Liver (tissue), 9 donors: ENCODE results near the gene KCNQ1. TPM values are rescaled to one million over a fixed set of nuclear protein-coding genes. Genes with fewer than 3 reads are reported as not detected.

Experiments
- DNase-seq: peaks from one replicate; pipeline ENCODE4 v3.0.0-alpha.2; 2017; ENCODE audit warnings: low spot score
- H3K27ac ChIP-seq, 2 donors: one replicate each; pipeline ENCODE4 v1.7.0; 2013; ENCODE audit warnings: inconsistent platforms in 2 of 2, low read length in 2 of 2, control low read depth in 1 of 2, low read depth in 1 of 2, mild to moderate bottlenecking in 1 of 2
- H3K27me3 ChIP-seq, 4 donors: one replicate each; pipeline versions ENCODE4 v1.6.1 to v1.7.0; 2013; ENCODE audit warnings: low read length in 3 of 4, inconsistent platforms in 1 of 4, mild to moderate bottlenecking in 1 of 4, moderate library complexity in 1 of 4; ENCODE audit not compliant: control insufficient read depth in 4 of 4, insufficient read depth in 4 of 4
- H3K36me3 ChIP-seq, 4 donors: one replicate each; pipeline versions ENCODE4 v1.6.1 to v1.7.0; 2013; ENCODE audit warnings: low read length in 3 of 4, mild to moderate bottlenecking in 3 of 4, low read depth in 1 of 4, moderate library complexity in 1 of 4; ENCODE audit not compliant: control insufficient read depth in 4 of 4, insufficient read depth in 3 of 4
- H3K4me1 ChIP-seq, 4 donors: one replicate each; pipeline versions ENCODE4 v1.6.1 to v1.7.0; 2013; ENCODE audit warnings: low read length in 3 of 4, mild to moderate bottlenecking in 3 of 4, moderate library complexity in 1 of 4; ENCODE audit not compliant: control insufficient read depth in 4 of 4, insufficient read depth in 4 of 4
- H3K4me3 ChIP-seq, 3 donors: one replicate each; pipeline versions ENCODE4 v1.6.1 to v1.7.0; 2013; ENCODE audit warnings: low read length in 3 of 3, control low read depth in 1 of 3, low read depth in 1 of 3, mild to moderate bottlenecking in 1 of 3
- H3K9ac ChIP-seq, 2 donors: one replicate each; pipeline ENCODE4 v1.7.0; 2013; ENCODE audit warnings: low read length in 2 of 2, mild to moderate bottlenecking in 2 of 2, moderate library complexity in 2 of 2, control low read depth in 1 of 2, low read depth in 1 of 2
- H3K9me3 ChIP-seq, 4 donors: one replicate each; pipeline versions ENCODE4 v1.6.1 to v1.7.0; 2013; ENCODE audit warnings: low read length in 3 of 4; ENCODE audit not compliant: control insufficient read depth in 4 of 4
- ATF3 ChIP-seq: IDR thresholded peaks from 2 replicates; pipeline ENCODE4 v1.6.1; 2016; ENCODE audit warnings: antibody characterized with exemption
- EGR1 ChIP-seq, 2 donors: IDR thresholded peaks; 2 replicates each; pipeline ENCODE4 v1.6.1; 2016 to 2018; ENCODE audit warnings: antibody characterized with exemption in 2 of 2, low read depth in 2 of 2
- FOXA1 ChIP-seq: IDR thresholded peaks from 2 replicates; pipeline ENCODE4 v1.6.1; 2016; ENCODE audit warnings: antibody characterized with exemption
- FOXA2 ChIP-seq: IDR thresholded peaks from 2 replicates; pipeline ENCODE4 v1.6.1; 2016; ENCODE audit warnings: antibody characterized with exemption
- GABPA ChIP-seq, 2 donors: IDR thresholded peaks in 1 of 2; conservative IDR thresholded peaks in 1 of 2; 2 replicates each; pipeline ENCODE4 v1.6.1; 2016; ENCODE audit warnings: antibody characterized with exemption in 2 of 2, mild to moderate bottlenecking in 1 of 2, moderate library complexity in 1 of 2
- HNF4A ChIP-seq, 2 donors: conservative IDR thresholded peaks; 2 replicates each; pipeline ENCODE4 v1.6.1; 2016; ENCODE audit warnings: antibody characterized with exemption in 2 of 2, mild to moderate bottlenecking in 2 of 2
- JUND ChIP-seq, 2 donors: IDR thresholded peaks; 2 replicates each; pipeline ENCODE4 v1.6.1; 2016; ENCODE audit warnings: antibody characterized with exemption in 2 of 2
- MAX ChIP-seq: IDR thresholded peaks from 2 replicates; pipeline ENCODE4 v1.6.1; 2016; ENCODE audit warnings: antibody characterized with exemption
- RAD21 ChIP-seq, 2 donors: IDR thresholded peaks; 2 replicates each; pipeline ENCODE4 v1.6.1; 2016; ENCODE audit warnings: antibody characterized with exemption in 2 of 2, mild to moderate bottlenecking in 2 of 2
- RXRA ChIP-seq, 2 donors: IDR thresholded peaks; 2 replicates each; pipeline ENCODE4 v1.6.1; 2017 to 2018; ENCODE audit warnings: antibody characterized with exemption in 2 of 2, mild to moderate bottlenecking in 1 of 2
- TAF1 ChIP-seq: conservative IDR thresholded peaks from 2 replicates; pipeline ENCODE4 v1.6.1; 2016; ENCODE audit warnings: antibody characterized with exemption, mild to moderate bottlenecking
- YY1 ChIP-seq: IDR thresholded peaks from 2 replicates; pipeline ENCODE4 v1.6.1; 2016; ENCODE audit warnings: antibody characterized with exemption, mild to moderate bottlenecking
- WGBS: extraction: QIAGEN DNeasy Blood & Tissue Kit; methylation state at CpG from one replicate; pipeline ENCODE4 v1.1.7; 2013; 5-methylcytosine and 5-hydroxymethylcytosine counted together
- polyA plus RNA-seq, 2 donors: library from polyadenylated mRNA; stranded (reverse) in 1 of 2; unstranded in 1 of 2; fragments of 200-250 nt in 1 of 2; fragments of >200 nt in 1 of 2; fragmentation: Nextera tagmentation in 1 of 2; extraction: Ambion mirVana in 1 of 2; gene quantifications; one replicate each; pipeline versions ENCODE4 v1.2.1 to v1.2.3, GENCODE V29; 2013 to 2015
- total RNA-seq, 2 donors: library from RNA; depleted of rRNA; stranded (reverse); fragments of >200 nt; gene quantifications; one replicate each; pipeline ENCODE4 v1.2.3, GENCODE V29; 2014
- TF ChIP-seq, protein P1 (sequence below): IDR thresholded peaks from 2 replicates; pipeline ENCODE4 v1.6.1; 2016; ENCODE audit warnings: antibody characterized with exemption
- TF ChIP-seq, protein P2 (sequence below): fragments of 150-350 bp; IDR thresholded peaks from 2 replicates; pipeline ENCODE4 v1.5.1; 2017; ENCODE audit warnings: improper control_type of control experiment, low read depth, low read length; ENCODE audit not compliant: missing input control
- TF ChIP-seq, protein P3 (sequence below): IDR thresholded peaks from 2 replicates; pipeline ENCODE4 v1.6.1; 2016; ENCODE audit warnings: antibody characterized with exemption, mild to moderate bottlenecking
- donor health status: healthy.
- donor health status: healthy.
- donor health status: healthy.
- donor health status: healthy.
- donor health status: healthy.

The KCNQ1 gene
- total and polyA plus RNA-seq, 4 donors: 0.31 to 2.2 (median 1.5) TPM

GRCh38 chr11:2683806-2684205 lies 239.0 kb downstream of the KCNQ1 start:
- no peak overlapping the region for H3K4me3 ChIP-seq
- peaks cover 0 to 7% (median 0%) of the 10 kb centered on the region in 4 donors for H3K4me1 ChIP-seq
- no peak overlapping the region for H3K9ac ChIP-seq
- WGBS: 86% methylated on average over 4 of the region's 4 CpGs
- H3K27me3 ChIP-seq: no peaks in the 10 kb centered on the region
- DNase-seq: no peak
- no peak overlapping the region for H3K27ac ChIP-seq
- TF ChIP-seq GABPA (IDR thresholded peaks at IDR 0.05 in 1 of 2, conservative IDR thresholded peaks at IDR 0.05 in 1 of 2) (no peak), MAX (no peak), YY1 (no peak), FOXA2 (no peak)
- H3K9me3 ChIP-seq: no peaks in the 10 kb centered on the region
- H3K36me3 ChIP-seq: peaks cover 0 to 2% (median 0%) of the 10 kb centered on the region in 4 donors

DNA sequence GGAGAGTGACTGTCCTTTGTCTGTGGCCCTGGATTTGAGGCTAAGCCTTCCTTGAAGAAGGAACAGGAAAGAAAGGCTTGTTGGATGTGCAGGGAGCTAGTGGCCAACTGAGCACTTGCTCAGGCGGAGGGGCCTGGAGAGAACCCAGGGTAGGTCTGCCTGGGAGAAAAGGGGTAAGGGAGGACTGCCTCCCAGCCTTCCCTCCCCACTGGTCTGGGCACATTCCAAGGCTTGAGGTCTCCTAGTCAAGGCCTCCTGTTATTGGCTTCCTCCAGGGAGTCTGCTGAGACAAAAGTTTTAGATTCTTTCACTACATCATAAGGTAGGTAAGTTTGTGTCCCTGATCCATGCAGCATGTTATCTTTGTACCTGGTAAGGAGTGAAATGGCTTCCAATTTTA lies 239.8 kb downstream of the KCNQ1 start:
- Histone ChIP-seq H3K27ac (no peak overlapping the region), H3K9ac (no peak overlapping the region), H3K4me3 (no peak overlapping the region), H3K27me3 (no peaks in the 10 kb centered on the region), H3K9me3 (no peaks in the 10 kb centered on the region), H3K4me1 (peaks cover 0 to 7% (median 0%) of the 10 kb centered on the region in 4 donors), H3K36me3 (peaks cover 0 to 2% (median 0%) of the 10 kb centered on the region in 4 donors)
- TF ChIP-seq JUND (IDR thresholded peaks at IDR 0.05) (no peak), YY1 (no peak), EGR1 (IDR thresholded peaks at IDR 0.05; ENCODE audit: low read depth in 2 of 2) (no peak), RAD21 (IDR thresholded peaks at IDR 0.05) (no peak), FOXA1 (no peak), HNF4A (conservative IDR thresholded peaks at IDR 0.05) (no peak), FOXA2 (no peak)
- TF ChIP-seq, protein P1, sequence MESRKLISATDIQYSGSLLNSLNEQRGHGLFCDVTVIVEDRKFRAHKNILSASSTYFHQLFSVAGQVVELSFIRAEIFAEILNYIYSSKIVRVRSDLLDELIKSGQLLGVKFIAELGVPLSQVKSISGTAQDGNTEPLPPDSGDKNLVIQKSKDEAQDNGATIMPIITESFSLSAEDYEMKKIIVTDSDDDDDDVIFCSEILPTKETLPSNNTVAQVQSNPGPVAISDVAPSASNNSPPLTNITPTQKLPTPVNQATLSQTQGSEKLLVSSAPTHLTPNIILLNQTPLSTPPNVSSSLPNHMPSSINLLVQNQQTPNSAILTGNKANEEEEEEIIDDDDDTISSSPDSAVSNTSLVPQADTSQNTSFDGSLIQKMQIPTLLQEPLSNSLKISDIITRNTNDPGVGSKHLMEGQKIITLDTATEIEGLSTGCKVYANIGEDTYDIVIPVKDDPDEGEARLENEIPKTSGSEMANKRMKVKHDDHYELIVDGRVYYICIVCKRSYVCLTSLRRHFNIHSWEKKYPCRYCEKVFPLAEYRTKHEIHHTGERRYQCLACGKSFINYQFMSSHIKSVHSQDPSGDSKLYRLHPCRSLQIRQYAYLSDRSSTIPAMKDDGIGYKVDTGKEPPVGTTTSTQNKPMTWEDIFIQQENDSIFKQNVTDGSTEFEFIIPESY: no peak
- TF ChIP-seq, protein P2, sequence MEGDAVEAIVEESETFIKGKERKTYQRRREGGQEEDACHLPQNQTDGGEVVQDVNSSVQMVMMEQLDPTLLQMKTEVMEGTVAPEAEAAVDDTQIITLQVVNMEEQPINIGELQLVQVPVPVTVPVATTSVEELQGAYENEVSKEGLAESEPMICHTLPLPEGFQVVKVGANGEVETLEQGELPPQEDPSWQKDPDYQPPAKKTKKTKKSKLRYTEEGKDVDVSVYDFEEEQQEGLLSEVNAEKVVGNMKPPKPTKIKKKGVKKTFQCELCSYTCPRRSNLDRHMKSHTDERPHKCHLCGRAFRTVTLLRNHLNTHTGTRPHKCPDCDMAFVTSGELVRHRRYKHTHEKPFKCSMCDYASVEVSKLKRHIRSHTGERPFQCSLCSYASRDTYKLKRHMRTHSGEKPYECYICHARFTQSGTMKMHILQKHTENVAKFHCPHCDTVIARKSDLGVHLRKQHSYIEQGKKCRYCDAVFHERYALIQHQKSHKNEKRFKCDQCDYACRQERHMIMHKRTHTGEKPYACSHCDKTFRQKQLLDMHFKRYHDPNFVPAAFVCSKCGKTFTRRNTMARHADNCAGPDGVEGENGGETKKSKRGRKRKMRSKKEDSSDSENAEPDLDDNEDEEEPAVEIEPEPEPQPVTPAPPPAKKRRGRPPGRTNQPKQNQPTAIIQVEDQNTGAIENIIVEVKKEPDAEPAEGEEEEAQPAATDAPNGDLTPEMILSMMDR: no peak
- 100% methylated on average over 1 of the region's 1 CpG for WGBS
- DNase-seq: no peak

GRCh38 chr11:2685051-2685450 lies 240.2 kb downstream of the KCNQ1 start:
- TF ChIP-seq, protein P3, sequence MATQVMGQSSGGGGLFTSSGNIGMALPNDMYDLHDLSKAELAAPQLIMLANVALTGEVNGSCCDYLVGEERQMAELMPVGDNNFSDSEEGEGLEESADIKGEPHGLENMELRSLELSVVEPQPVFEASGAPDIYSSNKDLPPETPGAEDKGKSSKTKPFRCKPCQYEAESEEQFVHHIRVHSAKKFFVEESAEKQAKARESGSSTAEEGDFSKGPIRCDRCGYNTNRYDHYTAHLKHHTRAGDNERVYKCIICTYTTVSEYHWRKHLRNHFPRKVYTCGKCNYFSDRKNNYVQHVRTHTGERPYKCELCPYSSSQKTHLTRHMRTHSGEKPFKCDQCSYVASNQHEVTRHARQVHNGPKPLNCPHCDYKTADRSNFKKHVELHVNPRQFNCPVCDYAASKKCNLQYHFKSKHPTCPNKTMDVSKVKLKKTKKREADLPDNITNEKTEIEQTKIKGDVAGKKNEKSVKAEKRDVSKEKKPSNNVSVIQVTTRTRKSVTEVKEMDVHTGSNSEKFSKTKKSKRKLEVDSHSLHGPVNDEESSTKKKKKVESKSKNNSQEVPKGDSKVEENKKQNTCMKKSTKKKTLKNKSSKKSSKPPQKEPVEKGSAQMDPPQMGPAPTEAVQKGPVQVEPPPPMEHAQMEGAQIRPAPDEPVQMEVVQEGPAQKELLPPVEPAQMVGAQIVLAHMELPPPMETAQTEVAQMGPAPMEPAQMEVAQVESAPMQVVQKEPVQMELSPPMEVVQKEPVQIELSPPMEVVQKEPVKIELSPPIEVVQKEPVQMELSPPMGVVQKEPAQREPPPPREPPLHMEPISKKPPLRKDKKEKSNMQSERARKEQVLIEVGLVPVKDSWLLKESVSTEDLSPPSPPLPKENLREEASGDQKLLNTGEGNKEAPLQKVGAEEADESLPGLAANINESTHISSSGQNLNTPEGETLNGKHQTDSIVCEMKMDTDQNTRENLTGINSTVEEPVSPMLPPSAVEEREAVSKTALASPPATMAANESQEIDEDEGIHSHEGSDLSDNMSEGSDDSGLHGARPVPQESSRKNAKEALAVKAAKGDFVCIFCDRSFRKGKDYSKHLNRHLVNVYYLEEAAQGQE: no peak
- TF ChIP-seq FOXA2 (no peak), JUND (IDR thresholded peaks at IDR 0.05) (no peak), MAX (no peak), EGR1 (IDR thresholded peaks at IDR 0.05; ENCODE audit: low read depth in 2 of 2) (no peak), FOXA1 (no peak), YY1 (no peak), RAD21 (IDR thresholded peaks at IDR 0.05) (no peak), RXRA (IDR thresholded peaks at IDR 0.05) (no peak), TAF1 (no peak), ATF3 (no peak)
- TF ChIP-seq, protein P2: no peak
- H3K27me3 ChIP-seq: no peaks in the 10 kb centered on the region
- no peaks in the 10 kb centered on the region for H3K9me3 ChIP-seq
- no peak overlapping the region for H3K27ac ChIP-seq
- peaks cover 0 to 2% (median 0%) of the 10 kb centered on the region in 4 donors for H3K36me3 ChIP-seq
- no peak overlapping the region for H3K4me3 ChIP-seq
- H3K4me1 ChIP-seq: peaks cover 0 to 7% (median 0%) of the 10 kb centered on the region in 4 donors
- 92% methylated on average over 6 of the region's 6 CpGs for WGBS
- DNase-seq: no peak
- H3K9ac ChIP-seq: no peak overlapping the region
